OCI-LY7 (cell line): Measurements from ENCODE around the gene CHST13.

ENCODE experiments used
- EZH2phosphoT487 ChIP-seq: fragments of 200-600 bp; sonication (generic); IDR thresholded peaks from 2 replicates; pipeline ENCODE4 v1.6.1; 2018; ENCODE audit warnings: low read depth, borderline replicate concordance, mild to moderate bottlenecking, mixed run types, antibody characterized with exemption, low read length, moderate library complexity, mixed read lengths
- TF ChIP-seq, protein P1 (sequence below): fragments of 200-600 bp; sonication (generic); conservative IDR thresholded peaks from 2 replicates; pipeline ENCODE4 v1.5.1; 2014; ENCODE audit warnings: mild to moderate bottlenecking, antibody characterized with exemption, low read length, moderate library complexity, mixed read lengths

DNA sequence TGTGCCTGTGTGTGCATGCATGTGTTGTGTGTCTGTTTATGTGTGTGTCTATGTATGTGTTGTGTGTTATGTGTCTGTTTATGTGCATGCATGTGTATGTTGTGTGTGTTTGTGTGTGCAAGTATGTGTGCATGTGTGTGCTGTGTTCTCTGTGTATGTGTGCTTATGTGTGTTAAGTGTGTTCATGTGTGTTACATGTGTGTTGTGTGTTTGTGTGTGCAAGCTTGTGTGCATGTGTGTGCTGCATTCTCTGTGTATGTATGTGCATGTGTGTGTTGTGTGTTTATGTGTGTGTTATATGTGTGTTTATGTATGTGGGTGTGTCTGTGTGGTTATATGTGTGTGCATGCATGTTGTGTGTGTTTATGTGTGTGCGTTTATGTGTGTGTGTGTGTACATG, 21.3 kb upstream of the CHST13 start:
- TF ChIP-seq, protein P1, sequence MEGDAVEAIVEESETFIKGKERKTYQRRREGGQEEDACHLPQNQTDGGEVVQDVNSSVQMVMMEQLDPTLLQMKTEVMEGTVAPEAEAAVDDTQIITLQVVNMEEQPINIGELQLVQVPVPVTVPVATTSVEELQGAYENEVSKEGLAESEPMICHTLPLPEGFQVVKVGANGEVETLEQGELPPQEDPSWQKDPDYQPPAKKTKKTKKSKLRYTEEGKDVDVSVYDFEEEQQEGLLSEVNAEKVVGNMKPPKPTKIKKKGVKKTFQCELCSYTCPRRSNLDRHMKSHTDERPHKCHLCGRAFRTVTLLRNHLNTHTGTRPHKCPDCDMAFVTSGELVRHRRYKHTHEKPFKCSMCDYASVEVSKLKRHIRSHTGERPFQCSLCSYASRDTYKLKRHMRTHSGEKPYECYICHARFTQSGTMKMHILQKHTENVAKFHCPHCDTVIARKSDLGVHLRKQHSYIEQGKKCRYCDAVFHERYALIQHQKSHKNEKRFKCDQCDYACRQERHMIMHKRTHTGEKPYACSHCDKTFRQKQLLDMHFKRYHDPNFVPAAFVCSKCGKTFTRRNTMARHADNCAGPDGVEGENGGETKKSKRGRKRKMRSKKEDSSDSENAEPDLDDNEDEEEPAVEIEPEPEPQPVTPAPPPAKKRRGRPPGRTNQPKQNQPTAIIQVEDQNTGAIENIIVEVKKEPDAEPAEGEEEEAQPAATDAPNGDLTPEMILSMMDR = no peak
- TF ChIP-seq EZH2phosphoT487 = no peak
